ENCODE results near the gene ELP4.
A peak's percentile ranks its signal among the peaks of the same experiment; 100 is the strongest.
"Not testable (repeated sequence)": the region's sequence is repeated elsewhere in the genome, so short reads cannot be mapped to it uniquely, and the experiment has no call there.

Gene ELP4

DNA sequence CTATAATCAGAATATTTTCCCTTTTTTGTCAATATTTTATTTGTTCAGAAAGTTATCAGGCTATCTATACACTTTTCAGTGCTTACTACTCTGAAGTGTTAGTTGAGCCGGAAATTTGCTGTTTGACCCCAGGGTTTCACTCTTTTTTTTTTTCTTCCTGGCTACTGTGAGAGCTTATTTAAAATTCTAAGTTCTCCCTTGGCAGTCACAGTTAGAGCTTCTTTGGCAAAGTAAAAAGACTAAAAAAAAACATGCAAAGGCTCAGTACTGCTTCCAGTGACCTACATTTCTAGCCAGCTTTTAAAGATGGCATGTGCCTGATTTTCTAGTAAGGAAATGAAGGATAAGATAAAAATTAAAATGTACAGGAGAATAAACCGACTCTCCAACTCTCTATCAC, 48.4 kb downstream of the ELP4 start:
- DNase-seq: no peak

DNA sequence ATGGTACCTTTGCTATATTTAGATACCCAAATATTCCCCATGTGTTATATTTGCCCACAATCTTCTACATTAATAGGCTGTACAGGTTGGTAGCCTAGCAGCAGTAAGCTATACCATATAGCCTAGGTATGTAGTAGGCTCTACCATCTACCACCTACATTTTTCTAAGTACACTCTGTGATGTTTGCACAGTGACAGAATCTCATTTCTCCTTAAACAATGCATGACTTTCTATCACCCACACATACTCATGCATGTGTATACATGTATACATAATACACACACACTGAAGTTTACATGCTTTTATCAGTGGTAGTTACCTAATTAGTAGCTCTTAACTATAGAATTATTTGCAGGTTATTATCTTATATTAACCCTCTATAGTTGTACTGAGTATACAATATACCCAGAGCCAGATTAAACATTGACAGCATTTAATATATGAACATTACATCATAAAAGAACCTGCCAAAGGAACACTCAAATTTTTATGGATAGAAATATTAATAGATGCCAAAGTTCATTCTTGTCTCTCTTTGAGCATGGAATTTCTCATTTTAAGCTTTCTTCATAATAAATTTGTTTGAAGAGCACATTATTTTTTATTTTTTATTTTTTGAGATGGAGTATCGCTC, 51.4 kb downstream of the ELP4 start:
- no peak for DNase-seq

- not testable (repeated sequence) for DNase-seq
Measured at GRCh38 chr11:31564517-31564916, 55.0 kb downstream of the ELP4 start.

DNA sequence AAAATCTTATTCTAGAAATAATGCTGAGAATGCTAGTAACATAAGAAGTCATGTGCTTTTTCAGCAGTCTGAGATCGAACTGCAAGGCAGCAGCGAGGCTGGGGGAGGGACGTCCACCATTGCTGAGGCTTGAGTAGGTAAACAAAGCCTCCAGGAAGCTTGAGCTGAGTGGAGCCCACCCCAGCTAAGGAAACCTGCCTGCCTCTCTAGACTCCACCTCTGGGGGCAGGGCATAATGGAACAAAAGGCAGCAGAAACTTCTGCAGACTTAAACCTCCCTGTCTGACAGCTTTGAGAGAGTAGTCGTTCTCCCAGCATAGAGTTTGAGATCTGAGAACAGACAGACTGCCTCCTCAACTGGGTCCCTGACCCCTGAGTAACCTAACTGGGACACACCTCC, 64.6 kb downstream of the ELP4 start:
- not testable (repeated sequence) for DNase-seq

DNA sequence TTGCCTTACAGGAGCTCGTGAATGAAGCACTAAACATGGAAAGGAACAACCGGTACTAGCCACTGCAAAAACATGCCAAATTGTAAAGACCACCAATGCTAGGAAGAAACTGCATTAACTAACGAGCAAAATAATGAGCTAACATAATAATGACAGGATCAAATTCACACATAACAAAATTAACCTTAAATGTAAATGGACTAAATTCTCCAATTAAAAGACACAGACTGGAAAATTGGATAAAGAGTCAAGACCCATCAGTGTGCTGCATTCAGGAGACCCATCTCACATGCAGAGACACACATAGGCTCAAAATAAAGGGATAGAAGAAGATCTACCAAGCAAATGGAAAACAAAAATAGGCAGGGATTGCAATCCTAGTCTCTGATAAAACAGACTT, 66.2 kb downstream of the ELP4 start:
- DNase-seq: not testable (repeated sequence)

DNA sequence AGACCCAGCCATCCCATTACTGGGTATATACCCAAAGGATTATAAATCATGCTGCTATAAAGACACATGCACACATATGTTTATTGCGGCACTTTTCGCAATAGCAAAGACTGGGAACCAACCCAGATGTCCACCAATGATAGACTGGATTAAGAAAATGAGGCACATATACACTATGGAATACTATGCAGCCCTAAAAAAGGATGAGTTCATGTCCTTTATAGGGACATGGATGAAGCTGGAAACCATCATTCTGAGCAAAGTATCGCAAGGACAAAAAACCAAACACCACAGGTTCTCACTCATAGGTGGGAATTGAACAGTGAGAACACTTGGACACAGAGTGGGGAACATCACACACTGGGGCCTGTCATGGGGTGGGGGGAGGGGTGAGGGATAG, 69.8 kb downstream of the ELP4 start:
- DNase-seq: not testable (repeated sequence)

DNA sequence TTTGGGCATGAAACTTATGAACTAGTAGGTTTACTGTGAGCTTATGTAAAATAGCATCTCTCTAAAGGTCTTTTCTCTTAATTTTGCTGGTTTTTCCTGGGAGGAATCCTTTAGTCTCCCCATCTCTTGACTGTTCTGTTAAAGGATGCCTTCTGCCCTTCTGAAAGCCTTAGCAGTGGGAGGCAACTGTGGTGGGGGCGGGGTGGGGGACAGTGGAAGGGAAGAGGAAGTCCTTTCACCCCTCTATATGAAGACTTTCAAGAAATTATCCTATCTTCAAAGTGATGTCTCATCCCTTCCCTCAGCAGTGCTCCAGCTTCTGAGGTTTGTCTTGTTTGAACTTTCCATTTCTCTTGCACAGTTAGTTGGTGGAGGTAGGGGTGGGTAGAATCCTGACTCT, 73.1 kb downstream of the ELP4 start:
- DNase-seq: no peak

DNA sequence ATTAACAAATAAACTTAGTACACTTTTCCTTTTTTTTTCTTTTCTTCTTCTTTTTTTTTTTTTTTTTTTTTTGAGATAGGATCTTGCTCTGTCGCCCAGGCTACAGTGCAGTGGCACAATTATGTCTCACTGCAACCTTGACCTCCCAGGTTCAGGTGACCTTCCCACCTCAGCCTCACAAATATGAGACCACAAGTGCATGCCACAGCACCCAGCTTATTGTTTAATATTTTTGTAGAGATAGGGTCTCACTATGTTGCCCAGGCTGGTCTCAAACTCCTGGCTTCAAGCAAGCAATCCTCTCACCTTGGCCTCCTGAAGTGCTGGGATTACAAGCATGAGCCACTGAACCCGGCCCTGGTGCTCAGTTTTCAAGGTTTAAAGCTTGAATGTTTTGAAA, 88.9 kb downstream of the ELP4 start:
- DNase-seq: no peak

- no peak for DNase-seq
Measured at GRCh38 chr11:31601635-31602282, 92.2 kb downstream of the ELP4 start.

DNA sequence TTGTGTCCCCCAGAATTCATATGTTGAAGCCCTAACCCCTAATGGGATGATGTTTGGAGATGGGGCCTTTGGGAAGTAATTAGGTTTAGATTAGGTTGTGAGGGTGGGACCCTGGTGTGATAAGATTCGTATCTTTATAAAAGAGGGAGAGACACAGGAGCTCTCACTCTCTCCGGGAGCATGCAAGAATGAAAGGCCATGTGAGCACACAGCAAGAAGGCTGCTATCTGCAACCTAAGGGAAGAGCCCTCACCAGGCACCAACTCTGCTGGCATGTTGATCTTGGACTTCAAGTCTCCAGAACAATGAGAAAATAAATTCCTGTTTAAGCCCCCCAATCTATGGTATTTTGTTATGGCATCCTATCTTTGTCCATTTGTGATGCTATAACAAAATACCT, 97.3 kb downstream of the ELP4 start:
- DNase-seq: no peak

GRCh38 chr11:31607914-31608313, 98.3 kb downstream of the ELP4 start:
- DNase-seq: no peak

- no peak for DNase-seq
Measured at GRCh38 chr11:31608995-31609394, 99.4 kb downstream of the ELP4 start.

DNA sequence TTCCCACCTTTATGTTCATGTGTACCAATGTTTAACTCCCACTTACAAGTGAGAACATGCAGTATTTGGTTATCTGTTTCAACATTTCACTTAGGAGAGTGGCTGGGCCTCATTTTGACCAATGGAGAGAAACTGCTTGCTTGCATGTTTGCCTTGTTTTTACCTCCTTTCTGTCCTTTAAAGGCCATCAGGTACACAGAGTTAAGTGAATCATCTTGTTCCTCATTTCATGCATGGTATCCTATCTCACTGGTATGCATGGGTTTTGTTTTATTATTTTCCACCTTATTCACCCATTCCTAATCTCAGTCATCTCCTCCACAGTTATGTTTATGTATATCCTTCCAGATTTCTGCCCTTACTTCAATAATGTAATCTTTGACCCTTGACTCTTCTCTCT, 101.0 kb downstream of the ELP4 start:
- DNase-seq: no peak

DNA sequence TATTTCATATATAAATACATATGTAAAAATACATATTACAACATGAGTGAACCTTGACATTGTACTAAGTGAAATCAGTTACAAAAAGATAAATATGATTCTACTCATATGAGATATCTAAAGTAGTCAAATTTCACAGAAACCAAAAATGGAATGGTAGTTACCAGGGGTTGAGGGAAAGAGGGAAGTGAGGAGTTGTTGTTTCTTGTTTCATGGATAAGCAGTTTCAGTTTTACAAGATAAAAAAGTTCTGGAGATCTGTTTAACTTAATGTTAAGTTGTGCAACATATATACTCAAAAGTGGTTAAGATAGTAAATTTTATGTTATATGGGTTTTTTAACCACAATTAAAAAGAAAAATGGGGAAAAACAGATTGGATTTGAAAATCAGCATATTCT, 107.7 kb downstream of the ELP4 start:
- DNase-seq: no peak

DNA sequence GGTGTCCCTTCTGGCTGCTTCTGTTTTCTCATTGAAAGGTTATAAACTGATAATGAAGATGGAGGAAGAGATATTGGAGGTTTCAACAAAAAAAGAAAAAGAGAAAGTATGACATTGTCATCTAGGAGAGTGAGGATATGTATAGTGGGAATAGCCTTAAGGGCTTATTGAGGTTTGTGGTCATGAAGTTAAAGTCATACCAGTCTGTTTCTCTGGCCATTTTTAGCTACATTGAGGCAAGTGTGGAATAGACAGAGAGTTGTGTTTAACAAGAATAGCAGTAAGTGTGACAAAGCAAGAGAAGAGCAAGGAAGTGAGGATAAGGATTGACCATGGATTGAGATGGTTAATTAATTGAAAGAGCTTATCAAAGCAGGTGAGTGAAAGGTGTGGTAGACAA, 110.4 kb downstream of the ELP4 start:
- DNase-seq: no peak

- DNase-seq: no peak
Measured at GRCh38 chr11:31620434-31620833, 110.9 kb downstream of the ELP4 start.

DNA sequence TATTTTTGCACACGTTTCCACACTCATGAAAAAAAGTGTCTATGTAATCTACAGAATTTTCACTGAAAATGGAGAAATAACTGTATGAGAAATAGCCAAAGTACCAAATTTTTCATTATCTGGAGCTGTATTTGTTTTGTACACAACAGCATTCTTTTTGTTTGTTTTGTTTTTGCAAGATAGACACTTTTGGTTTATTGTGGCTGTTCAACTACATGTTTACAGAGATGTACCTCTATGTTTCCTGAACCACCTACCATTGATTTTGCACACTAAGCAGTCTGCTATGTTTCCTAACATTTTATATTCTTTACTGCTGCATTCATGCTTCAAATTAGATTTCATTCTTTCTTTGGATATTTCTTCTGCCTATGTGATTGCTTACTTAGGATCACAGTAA, 116.3 kb downstream of the ELP4 start:
- no peak for DNase-seq

DNA sequence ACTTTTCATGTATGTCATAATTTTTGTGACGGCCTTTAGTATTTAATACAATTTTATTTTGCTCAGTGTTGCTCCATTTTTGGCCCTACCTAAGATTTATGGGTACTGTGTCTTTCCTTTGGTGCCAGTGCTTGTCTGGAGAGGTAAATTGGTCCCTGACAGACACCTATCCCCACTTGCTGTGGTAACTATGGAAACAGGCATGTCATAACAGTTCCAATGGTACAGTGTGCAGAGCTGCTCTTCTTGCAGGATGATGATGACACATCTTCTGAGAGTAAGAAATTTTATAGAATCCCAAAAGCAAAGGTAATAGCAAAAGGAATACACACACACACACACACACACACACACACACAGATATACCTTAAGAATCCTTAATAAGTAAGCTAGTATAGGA, 118.5 kb downstream of the ELP4 start:
- DNase-seq: peak; percentile 97

- DNase-seq: peak; percentile 98
Measured at GRCh38 chr11:31636983-31637382, 127.4 kb downstream of the ELP4 start.

DNA sequence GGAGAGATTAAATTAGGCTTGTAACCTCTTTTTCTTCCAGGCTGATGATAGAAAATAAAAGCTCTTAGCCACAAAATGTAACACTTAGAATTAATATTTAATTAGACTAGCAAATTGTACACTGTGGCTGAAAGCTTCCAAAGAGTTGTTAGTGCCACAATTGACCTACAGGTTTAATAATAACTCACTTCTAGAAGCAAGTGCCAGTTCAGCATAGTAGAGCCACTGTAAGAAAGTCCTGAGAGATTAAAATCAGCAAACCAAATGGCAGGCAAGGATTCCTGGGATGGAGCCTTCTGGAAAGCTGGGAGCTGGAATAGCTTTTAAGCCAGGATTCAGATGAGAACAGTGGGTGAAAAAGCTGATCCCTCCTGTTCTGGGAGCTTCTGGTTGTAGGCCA, 131.0 kb downstream of the ELP4 start:
- peak; percentile 50 for DNase-seq

- DNase-seq: peak; percentile 94
Measured at GRCh38 chr11:31641477-31642062, 132.0 kb downstream of the ELP4 start.

- DNase-seq: peak; percentile 94
Measured at GRCh38 chr11:31643857-31644256, 134.3 kb downstream of the ELP4 start.

- DNase-seq: peak; percentile 45
Measured at GRCh38 chr11:31645747-31646146, 136.2 kb downstream of the ELP4 start.

GRCh38 chr11:31646216-31646615, 136.6 kb downstream of the ELP4 start:
- DNase-seq: no peak
